Embryonic facial prominence (tissue), 1 donor: ENCODE measurements around the gene TXNL4B.
"Not testable (repeated sequence)": the region's sequence is repeated elsewhere in the genome, so short reads cannot be mapped to it uniquely, and the experiment has no call there.

Experiments used
- DNase-seq: peaks from one replicate; pipeline ENCODE4 v3.0.0-alpha.2; 2016; ENCODE audit errors: extremely low spot score

The TXNL4B gene

GRCh38 chr16:72112452-72112792, 19.0 kb upstream of the TXNL4B start:
- no peak for DNase-seq

GRCh38 chr16:72111657-72112451, 18.4 kb upstream of the TXNL4B start:
- no peak for DNase-seq

GRCh38 chr16:72110662-72111615, 17.5 kb upstream of the TXNL4B start:
- DNase-seq, result no peak

GRCh38 chr16:72109966-72110530, 16.6 kb upstream of the TXNL4B start:
- DNase-seq, result no peak

GRCh38 chr16:72109300-72109699, 15.9 kb upstream of the TXNL4B start:
- no peak for DNase-seq

GRCh38 chr16:72108353-72109102, 15.1 kb upstream of the TXNL4B start:
- DNase-seq, result no peak

GRCh38 chr16:72107371-72107770, 14.0 kb upstream of the TXNL4B start:
- DNase-seq, result no peak

- no peak for DNase-seq
Observed at GRCh38 chr16:72105978-72106377, 12.6 kb upstream of the TXNL4B start.

GRCh38 chr16:72104905-72105304, 11.5 kb upstream of the TXNL4B start:
- no peak for DNase-seq

- no peak for DNase-seq
Observed at GRCh38 chr16:72101195-72101594, 7.8 kb upstream of the TXNL4B start.

GRCh38 chr16:72099377-72099818, 6.0 kb upstream of the TXNL4B start:
- peak; percentile 9 for DNase-seq

- DNase-seq, result no peak
Observed at GRCh38 chr16:72098936-72099335, 5.5 kb upstream of the TXNL4B start.

- no peak for DNase-seq
Observed at GRCh38 chr16:72094266-72094610, 818 bp upstream of the TXNL4B start.

- no peak for DNase-seq
Observed at GRCh38 chr16:72092832-72093447, 480 bp downstream of the TXNL4B start.

GRCh38 chr16:72091217-72091616, 2.2 kb downstream of the TXNL4B start:
- DNase-seq, result no peak

- DNase-seq, result no peak
Observed at GRCh38 chr16:72085002-72085401, 8.4 kb downstream of the TXNL4B start.

- no peak for DNase-seq
Observed at GRCh38 chr16:72084445-72084844, 9.0 kb downstream of the TXNL4B start.

GRCh38 chr16:72083778-72084404, 9.5 kb downstream of the TXNL4B start:
- DNase-seq, result no peak

GRCh38 chr16:72076991-72077706, 16.3 kb downstream of the TXNL4B start:
- not testable (repeated sequence) for DNase-seq

- not testable (repeated sequence) for DNase-seq
Observed at GRCh38 chr16:72075067-72075466, 18.4 kb downstream of the TXNL4B start.
